H1 (cell line): Measurements from ENCODE around the gene CUL9. TPM values are rescaled to one million over a fixed set of nuclear protein-coding genes. Genes with fewer than 3 reads are reported as not detected.

Experiments used
- CTCF ChIA-PET: fragments of 300-600 bp; sonication (Branson Sonifier 250); formaldehyde crosslinking; loops from one replicate; lab custom pipeline; 2021; ENCODE audit not compliant: partially characterized antibody; lab: Charles Lee
- POLR2A ChIA-PET: fragments of 300-600 bp; sonication (Branson Sonifier 250); formaldehyde crosslinking; loops from one replicate; lab custom pipeline; 2021; ENCODE audit warnings: inconsistent platforms; ENCODE audit not compliant: partially characterized antibody; lab: Charles Lee
- DNase-seq, 2 experiments: peaks; one replicate each; pipeline versions ENCODE4 v3.0.0 to v3.0.0-alpha.2; 2010 to 2022; ENCODE audit warnings: low spot score in 2 of 2, low read depth in 1 of 2, mixed read lengths in 1 of 2
- FAIRE-seq: peaks from 2 replicates; lab custom pipeline; 2011; peaks lifted over from hg19 to GRCh38; lab: Jason Lieb, UNC
- H2AFZ ChIP-seq: 2 replicates; pipeline ENCODE4 v1.8.1; 2012; ENCODE audit warnings: low read length, inconsistent platforms
- H2AK5ac ChIP-seq: 2 replicates; pipeline ENCODE4 v1.6.1; 2013; ENCODE audit warnings: low read depth, low read length
- H2BK120ac ChIP-seq: replicated peaks from 2 replicates; pipeline ENCODE3; 2013; ENCODE audit warnings: low read depth, low read length, inconsistent platforms
- H2BK12ac ChIP-seq: 2 replicates; pipeline ENCODE4 v1.6.1; 2013; ENCODE audit warnings: low read depth, low read length
- H2BK15ac ChIP-seq: 2 replicates; pipeline ENCODE4 v1.6.1; 2013; ENCODE audit warnings: low read length
- H2BK20ac ChIP-seq: 2 replicates; pipeline ENCODE4 v1.6.1; 2013; ENCODE audit warnings: low read length
- H2BK5ac ChIP-seq: 2 replicates; pipeline ENCODE4 v1.6.1; 2013; ENCODE audit warnings: low read depth, low read length
- H3K14ac ChIP-seq: 2 replicates; pipeline ENCODE4 v1.6.1; 2013; ENCODE audit warnings: inconsistent platforms; ENCODE audit not compliant: insufficient read length
- H3K18ac ChIP-seq: 2 replicates; pipeline ENCODE4 v1.6.1; 2013; ENCODE audit warnings: low read length; ENCODE audit errors: extremely low read depth
- H3K23ac ChIP-seq: 2 replicates; pipeline ENCODE4 v1.6.1; 2013; ENCODE audit warnings: inconsistent platforms; ENCODE audit not compliant: insufficient read length
- H3K23me2 ChIP-seq: 2 replicates; pipeline ENCODE4 v1.6.1; 2013; ENCODE audit warnings: low read depth, low read length
- H3K27ac ChIP-seq: 2 replicates; pipeline ENCODE4 v1.6.1; 2011; ENCODE audit warnings: low read depth, low read length, inconsistent platforms
- H3K27me3 ChIP-seq, 4 experiments: replicated peaks in 1 of 4; 1 replicate in 1 of 4; 2 replicates in 3 of 4; pipeline versions ENCODE4 v1.6.1 to v1.8.1; 2011 to 2013; ENCODE audit warnings: low read length in 3 of 4, mild to moderate bottlenecking in 3 of 4, inconsistent platforms in 2 of 4, mixed read lengths in 2 of 4, moderate library complexity in 1 of 4; ENCODE audit not compliant: control insufficient read depth in 3 of 4, insufficient read depth in 3 of 4; ENCODE audit errors: extremely low read depth in 1 of 4
- H3K36me3 ChIP-seq, 4 experiments: 2 replicates each; pipeline versions ENCODE4 v1.6.1 to v1.8.1; 2011 to 2013; ENCODE audit warnings: mild to moderate bottlenecking in 4 of 4, low read length in 3 of 4, moderate library complexity in 2 of 4, control low read depth in 1 of 4, inconsistent platforms in 1 of 4; ENCODE audit not compliant: insufficient read depth in 4 of 4, control insufficient read depth in 2 of 4
- H3K4ac ChIP-seq: replicated peaks from 2 replicates; pipeline ENCODE3; 2013; ENCODE audit warnings: low read length, low read depth, mixed read lengths, inconsistent platforms; ENCODE audit not compliant: insufficient read length
- H3K4me1 ChIP-seq, 4 experiments: replicated peaks in 1 of 4; 1 replicate in 1 of 4; 2 replicates in 3 of 4; pipeline versions ENCODE4 v1.6.1 to v1.8.1; 2011 to 2013; ENCODE audit warnings: low read length in 3 of 4, inconsistent platforms in 2 of 4, mixed read lengths in 1 of 4; ENCODE audit not compliant: insufficient read depth in 4 of 4, control insufficient read depth in 3 of 4
- H3K4me2 ChIP-seq, 2 experiments: 2 replicates each; pipeline versions ENCODE4 v1.6.1 to v1.8.1; 2011 to 2013; ENCODE audit warnings: low read depth in 2 of 2, low read length in 2 of 2, control low read depth in 1 of 2, inconsistent platforms in 1 of 2, mild to moderate bottlenecking in 1 of 2; ENCODE audit not compliant: insufficient read depth in 1 of 2
- H3K4me3 ChIP-seq, 4 experiments: fragments of 200-600, 300-600 bp in 1 of 4; sonication (generic), shearing (Covaris generic), sonication (Bioruptor Twin) in 1 of 4; 2 replicates each; pipeline versions ENCODE4 v1.5.1 to v1.8.1; 2011 to 2016; ENCODE audit warnings: low read length in 4 of 4, low read depth in 3 of 4, control low read depth in 2 of 4, inconsistent platforms in 2 of 4, mild to moderate bottlenecking in 2 of 4, mixed read lengths in 1 of 4, moderate library complexity in 1 of 4; ENCODE audit not compliant: insufficient read depth in 2 of 4; ENCODE audit errors: extremely low read depth in 1 of 4
- H3K56ac ChIP-seq: replicated peaks from 2 replicates; pipeline ENCODE3; 2013; ENCODE audit warnings: low read depth, mild to moderate bottlenecking, mixed read lengths, low read length, inconsistent platforms; ENCODE audit not compliant: insufficient read length
- H3K79me1 ChIP-seq: 2 replicates; pipeline ENCODE4 v1.6.1; 2013; ENCODE audit warnings: low read depth, low read length, control low read depth
- H3K79me2 ChIP-seq, 2 experiments: 2 replicates each; pipeline versions ENCODE4 v1.6.1 to v1.8.1; 2012 to 2013; ENCODE audit warnings: low read length in 2 of 2, mild to moderate bottlenecking in 2 of 2, inconsistent platforms in 1 of 2; ENCODE audit not compliant: insufficient read depth in 2 of 2, control insufficient read depth in 1 of 2
- H3K9ac ChIP-seq, 4 experiments: replicated peaks in 1 of 4; 1 replicate in 1 of 4; 2 replicates in 3 of 4; pipeline versions ENCODE4 v1.6.1 to v1.8.1; 2011 to 2013; ENCODE audit warnings: low read depth in 3 of 4, low read length in 3 of 4, control low read depth in 2 of 4, mild to moderate bottlenecking in 2 of 4, moderate library complexity in 2 of 4, inconsistent platforms in 1 of 4; ENCODE audit errors: extremely low read depth in 1 of 4
- H3K9me3 ChIP-seq, 2 experiments: 2 replicates each; pipeline versions ENCODE4 v1.6.1 to v1.8.1; 2012 to 2013; ENCODE audit warnings: mild to moderate bottlenecking in 2 of 2, moderate library complexity in 2 of 2, control low read depth in 1 of 2, inconsistent platforms in 1 of 2, low read depth in 1 of 2, low read length in 1 of 2, mixed read lengths in 1 of 2; ENCODE audit not compliant: insufficient read depth in 2 of 2
- H4K20me1 ChIP-seq, 2 experiments: replicated peaks in 1 of 2; 2 replicates each; pipeline versions ENCODE3 to v1.8.1; 2011 to 2013; ENCODE audit warnings: inconsistent platforms in 2 of 2, low read length in 2 of 2, mild to moderate bottlenecking in 1 of 2; ENCODE audit not compliant: insufficient read depth in 2 of 2, control insufficient read depth in 1 of 2
- H4K5ac ChIP-seq: 2 replicates; pipeline ENCODE4 v1.6.1; 2013; ENCODE audit warnings: low read length, low read depth, mixed read lengths, inconsistent platforms; ENCODE audit not compliant: insufficient read length
- H4K8ac ChIP-seq: 2 replicates; pipeline ENCODE4 v1.8.0; 2013; ENCODE audit warnings: mild to moderate bottlenecking, moderate library complexity, low read length, inconsistent platforms; ENCODE audit not compliant: insufficient read depth; ENCODE audit errors: extremely low read depth
- H4K91ac ChIP-seq: replicated peaks from 2 replicates; pipeline ENCODE3; 2013; ENCODE audit warnings: low read length, mixed read lengths, inconsistent platforms; ENCODE audit not compliant: insufficient read length
- CBX8 ChIP-seq: fragments of 300-800, 300-1000 bp; sonication (generic); IDR thresholded peaks from 2 replicates; pipeline ENCODE4 v1.7.1; 2016; ENCODE audit warnings: low read depth, low read length, borderline replicate concordance
- CHD1 ChIP-seq: IDR thresholded peaks from 2 replicates; pipeline ENCODE4 v1.6.1; 2012; ENCODE audit warnings: low read depth, low read length, improper control_type of control experiment
- EP300 ChIP-seq, 2 experiments: IDR thresholded peaks; 1 replicate in 1 of 2; 2 replicates in 1 of 2; pipeline ENCODE4 v1.6.1; 2011 to 2012; ENCODE audit warnings: low read depth in 2 of 2, low read length in 2 of 2, mild to moderate bottlenecking in 2 of 2, borderline replicate concordance in 1 of 2, inconsistent platforms in 1 of 2, moderate library complexity in 1 of 2
- EZH2 ChIP-seq: fragments of 200-600 bp; sonication (generic); IDR thresholded peaks from 2 replicates; pipeline ENCODE4 v1.7.1; 2012; ENCODE audit warnings: low read depth, mild to moderate bottlenecking, moderate library complexity, low read length, inconsistent platforms; ENCODE audit not compliant: severe bottlenecking
- HDAC2 ChIP-seq, 2 experiments: fragments of 300-600 bp in 1 of 2; sonication (generic) in 1 of 2; IDR thresholded peaks; 2 replicates each; pipeline ENCODE4 v1.6.1; 2011 to 2012; ENCODE audit warnings: low read depth in 2 of 2, low read length in 2 of 2, mild to moderate bottlenecking in 2 of 2, moderate library complexity in 2 of 2, borderline replicate concordance in 1 of 2, inconsistent platforms in 1 of 2
- JUN ChIP-seq: IDR thresholded peaks from 2 replicates; pipeline ENCODE4 v1.6.1; 2011; ENCODE audit warnings: low read depth, mild to moderate bottlenecking, improper control_type of control experiment, low read length
- KDM5A ChIP-seq: fragments of 200-600 bp; IDR thresholded peaks from 2 replicates; pipeline ENCODE4 v1.7.1; 2012; ENCODE audit warnings: mild to moderate bottlenecking, low read length, inconsistent platforms, mixed read lengths
- MAFK ChIP-seq: IDR thresholded peaks from 2 replicates; pipeline ENCODE4 v1.6.1; 2012; ENCODE audit warnings: low read depth, mild to moderate bottlenecking, improper control_type of control experiment, low read length
- NANOG ChIP-seq: IDR thresholded peaks from 2 replicates; pipeline ENCODE4 v1.6.1; 2011; ENCODE audit warnings: low read length, low read depth, mild to moderate bottlenecking, inconsistent platforms; ENCODE audit not compliant: insufficient read depth, poor library complexity, severe bottlenecking
- RAD21 ChIP-seq, 2 experiments: IDR thresholded peaks in 1 of 2; conservative IDR thresholded peaks in 1 of 2; 2 replicates each; pipeline ENCODE4 v1.6.1; 2011; ENCODE audit warnings: low read depth in 2 of 2, low read length in 2 of 2, improper control_type of control experiment in 1 of 2, inconsistent platforms in 1 of 2, mild to moderate bottlenecking in 1 of 2, moderate library complexity in 1 of 2
- RXRA ChIP-seq: IDR thresholded peaks from 2 replicates; pipeline ENCODE4 v1.6.1; 2011; ENCODE audit warnings: low read depth, mild to moderate bottlenecking, low read length, moderate library complexity; ENCODE audit not compliant: insufficient read depth
- SP4 ChIP-seq: IDR thresholded peaks from 2 replicates; pipeline ENCODE4 v1.6.1; 2012; ENCODE audit warnings: low read length, inconsistent platforms
- WGBS, 2 experiments: shearing (Covaris generic) in 1 of 2; methylation state at CpG; one replicate each; pipeline versions ENCODE4 v1.1.6 to v1.1.7; 2013 to 2015; ENCODE audit warnings: low lambda C conversion rate in 2 of 2, mixed read lengths in 2 of 2, inconsistent platforms in 1 of 2, low coverage in 1 of 2, missing lambda C conversion rate in 1 of 2; ENCODE audit not compliant: insufficient replicate concordance in 2 of 2, insufficient coverage in 1 of 2, insufficient read length in 1 of 2; ENCODE audit errors: extremely low coverage in 1 of 2, missing lambda C conversion rate in 1 of 2; 5-methylcytosine and 5-hydroxymethylcytosine counted together
- polyA plus RNA-seq, 7 experiments: library from polyadenylated mRNA; depleted of rRNA in 3 of 7; stranded (reverse) in 5 of 7; unstranded in 2 of 7; fragments of >200 nt in 5 of 7; fragments of 200-250 nt in 2 of 7; gene quantifications; 1 replicate in 5 of 7; 2 replicates in 1 of 7; 4 replicates in 1 of 7; pipeline versions ENCODE4 v1.2.1 to v1.2.3, GENCODE V29; 2011 to 2013; ENCODE audit warnings: missing spikeins in 2 of 7, mixed read lengths in 2 of 7
- total RNA-seq: library from RNA; stranded (reverse); fragmentation: NEBNext Ultra II Directional; extraction: Animal tissue kit (Norgen Biotek cat#: 25700); gene quantifications from 2 replicates; pipeline ENCODE4 v1.2.1, GENCODE V29; 2021

The CUL9 gene
- total and polyA plus RNA-seq, 2 of the 8 experiments (the other 6 are each of a cell fraction or from before 2014, with no cell fraction given), result 7.7 to 9.8 TPM

DNA sequence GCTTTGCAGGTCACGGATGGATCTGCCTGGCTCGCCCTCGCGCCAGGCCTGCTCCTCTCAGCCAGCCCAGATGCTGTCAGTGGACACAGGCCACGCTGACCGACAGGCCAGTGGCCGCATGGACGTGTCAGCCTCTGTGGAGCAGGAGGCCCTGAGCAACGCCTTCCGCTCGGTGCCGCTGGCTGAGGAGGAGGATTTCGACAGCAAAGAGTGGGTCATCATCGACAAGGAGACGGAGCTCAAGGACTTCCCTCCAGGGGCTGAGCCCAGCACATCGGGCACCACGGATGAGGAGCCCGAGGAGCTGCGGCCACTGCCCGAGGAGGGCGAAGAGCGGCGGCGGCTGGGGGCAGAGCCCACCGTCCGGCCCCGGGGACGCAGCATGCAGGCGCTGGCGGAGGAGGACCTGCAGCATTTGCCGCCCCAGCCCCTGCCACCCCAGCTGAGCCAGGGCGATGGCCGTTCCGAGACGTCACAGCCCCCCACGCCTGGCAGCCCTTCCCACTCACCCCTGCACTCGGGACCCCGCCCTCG is 80.9 kb downstream of the CUL9 start:
- Histone ChIP-seq H3K27me3 (peaks cover 0 to 2% (median under 1%) of the 10 kb centered on the region in 4 experiments; a peak in 4 of 7 replicates), H3K23me2 (no peaks in the 10 kb centered on the region), H3K4me3 (no peak overlapping the region), H3K4me1 (peaks cover 0 to 10% (median 3%) of the 10 kb centered on the region in 4 experiments; a peak in 6 of 7 replicates), H4K20me1 (peaks cover 0 to 2% of the 10 kb centered on the region in 2 experiments), H2BK5ac (no peak overlapping the region), H4K91ac (peak overlapping the region; percentile 11), H3K4ac (no peak overlapping the region), H2BK12ac (peak overlapping the region; percentile 43; the same call in 1 of the 2 replicates), H3K36me3 (no peaks in the 10 kb centered on the region), H3K18ac (no peak overlapping the region), H3K9me3 (no peaks in the 10 kb centered on the region), H2BK120ac (no peak overlapping the region), H2BK20ac (no peak overlapping the region), H3K9ac (no peak overlapping the region), H2BK15ac (no peak overlapping the region), H3K79me1 (no peaks in the 10 kb centered on the region), H3K14ac (no peak overlapping the region), H3K4me2 (no peak overlapping the region), H2AFZ (no peak overlapping the region), H4K8ac (no peak overlapping the region), H4K5ac (no peak overlapping the region), H3K27ac (no peak overlapping the region), H3K56ac (no peak overlapping the region), H2AK5ac (no peak overlapping the region), H3K79me2 (no peaks in the 10 kb centered on the region), H3K23ac (no peak overlapping the region)
- DNase-seq, result no peak
- ChIA-PET POLR2A (interaction anchor here (0.9 kb wide), 1 partner anchor 85 kb away, joined by 3 read pairs; no protein-coding TSS in a partner anchor), CTCF (interaction anchor here (0.9 to 9.4 kb wide), 22 partner anchors 9 to 244 kb away, joined by 3 to 78 read pairs (median 6); partner anchors contain the start of genes CRIP3, DLK2 and DNPH1)
- 92% methylated on average over 38 of the region's 39 CpGs; no CpG with 5 or more reads in 1 of the 2 experiments for WGBS, 2 experiments
- FAIRE-seq, result no peak
- TF ChIP-seq MAFK, result no peak
- TF ChIP-seq CBX8, result no peak
- no peak for TF ChIP-seq NANOG
- TF ChIP-seq RXRA, result no peak
- no peak for TF ChIP-seq CHD1
- TF ChIP-seq HDAC2 (IDR thresholded peaks at IDR 0.05; ENCODE audit: borderline replicate concordance in 1 of 2, low read depth in 2 of 2, low read length in 2 of 2), result no peak
- TF ChIP-seq SP4, result no peak
- TF ChIP-seq EP300 (IDR thresholded peaks at IDR 0.05; ENCODE audit: borderline replicate concordance in 1 of 2, low read depth in 2 of 2, low read length in 2 of 2), result no peak
- TF ChIP-seq KDM5A, result no peak
- TF ChIP-seq RAD21 (IDR thresholded peaks at IDR 0.05 in 1 of 2, conservative IDR thresholded peaks at IDR 0.05 in 1 of 2; ENCODE audit: low read depth in 2 of 2, low read length in 2 of 2), result no peak
- TF ChIP-seq JUN, result no peak
- no peak for TF ChIP-seq EZH2
